Progenitor cell of endocrine pancreas (in vitro differentiated cells): Measurements from ENCODE around the gene PIMREG. TPM values are rescaled to one million over a fixed set of nuclear protein-coding genes. Genes with fewer than 3 reads are reported as not detected.

Source experiments
- DNase-seq: peaks from one replicate; pipeline ENCODE4 v3.0.0; 2021; ENCODE audit warnings: low spot score; ENCODE audit not compliant: unreplicated experiment
- H3K27ac Mint-ChIP-seq: 2 replicates; pipeline ENCODE4 v1.8.0; 2021; ENCODE audit warnings: mild to moderate bottlenecking, moderate library complexity, mixed read lengths
- H3K27me3 Mint-ChIP-seq: 2 replicates; pipeline ENCODE4 v1.8.0; 2021; ENCODE audit warnings: mixed read lengths
- H3K36me3 Mint-ChIP-seq: 2 replicates; pipeline ENCODE4 v1.8.0; 2022; ENCODE audit warnings: mixed read lengths; ENCODE audit not compliant: insufficient read depth
- H3K4me1 Mint-ChIP-seq: 2 replicates; pipeline ENCODE4 v1.8.0; 2021; ENCODE audit warnings: low read depth, mixed read lengths
- H3K4me3 Mint-ChIP-seq: 2 replicates; pipeline ENCODE4 v1.8.0; 2021; ENCODE audit warnings: low read depth, mild to moderate bottlenecking, moderate library complexity, mixed read lengths
- H3K9me3 Mint-ChIP-seq: 2 replicates; pipeline ENCODE4 v1.8.0; 2021; ENCODE audit warnings: low read depth, mixed read lengths
- CTCF ChIP-seq: fragments of 200-600 bp; sonication (generic); IDR thresholded peaks from one replicate; pipeline ENCODE4 v1.5.0; 2021; ENCODE audit warnings: antibody characterized with exemption, mild to moderate bottlenecking; ENCODE audit not compliant: unreplicated experiment
- total RNA-seq: library from RNA; stranded (reverse); gene quantifications from 2 replicates; pipeline ENCODE4 v1.2.1, GENCODE V29; 2021

Gene PIMREG
- total RNA-seq, 1 donor from 2014 or later = 13.8 TPM

- Mint-ChIP-seq H3K27ac (no peak overlapping the region), H3K9me3 (no peaks in the 10 kb centered on the region), H3K27me3 (no peaks in the 10 kb centered on the region), H3K4me1 (peaks cover 8% of the 10 kb centered on the region), H3K36me3 (no peaks in the 10 kb centered on the region), H3K4me3 (no peak overlapping the region)
- TF ChIP-seq CTCF = no peak
- no peak for DNase-seq
Measured at GRCh38 chr17:6474376-6474775, 30.1 kb downstream of the PIMREG start.

GRCh38 chr17:6474906-6475305, 30.7 kb downstream of the PIMREG start:
- peaks cover 13% of the 10 kb centered on the region for H3K4me1 Mint-ChIP-seq
- H3K4me3 Mint-ChIP-seq = no peak overlapping the region
- H3K36me3 Mint-ChIP-seq = no peaks in the 10 kb centered on the region
- no peaks in the 10 kb centered on the region for H3K9me3 Mint-ChIP-seq
- H3K27ac Mint-ChIP-seq = no peak overlapping the region
- no peak for DNase-seq
- H3K27me3 Mint-ChIP-seq = no peaks in the 10 kb centered on the region
- TF ChIP-seq CTCF = no peak

- Mint-ChIP-seq H3K27ac (no peak overlapping the region), H3K27me3 (no peaks in the 10 kb centered on the region), H3K36me3 (no peaks in the 10 kb centered on the region), H3K9me3 (no peaks in the 10 kb centered on the region), H3K4me1 (peaks cover 15% of the 10 kb centered on the region), H3K4me3 (no peak overlapping the region)
- TF ChIP-seq CTCF = no peak
- DNase-seq = no peak
Measured at GRCh38 chr17:6475411-6475810, 31.2 kb downstream of the PIMREG start.

- no peak overlapping the region for H3K4me3 Mint-ChIP-seq
- H3K9me3 Mint-ChIP-seq = no peaks in the 10 kb centered on the region
- H3K27ac Mint-ChIP-seq = no peak overlapping the region
- no peak for TF ChIP-seq CTCF
- H3K36me3 Mint-ChIP-seq = no peaks in the 10 kb centered on the region
- no peaks in the 10 kb centered on the region for H3K27me3 Mint-ChIP-seq
- DNase-seq = no peak
- peaks cover 15% of the 10 kb centered on the region for H3K4me1 Mint-ChIP-seq
Measured at GRCh38 chr17:6476076-6476809, 32.0 kb downstream of the PIMREG start.

- TF ChIP-seq CTCF = no peak
- Mint-ChIP-seq H3K9me3 (no peaks in the 10 kb centered on the region), H3K4me1 (peaks cover 15% of the 10 kb centered on the region), H3K27ac (no peak overlapping the region), H3K36me3 (no peaks in the 10 kb centered on the region), H3K27me3 (no peaks in the 10 kb centered on the region), H3K4me3 (no peak overlapping the region)
- DNase-seq = no peak
Measured at GRCh38 chr17:6476810-6477179, 32.5 kb downstream of the PIMREG start.
